T-helper 2 cell treated with Interferon-gamma antibody and Interleukin-4, amounts not matched to agents 5 μg/mL and 100 μg/mL, for 36 hours (primary cell): ENCODE results near the gene TTC23.

Experiments used
- DNase-seq: peaks from one replicate; pipeline ENCODE4 v3.0.0; 2021; ENCODE audit warnings: low spot score
- H3K27ac Mint-ChIP-seq: one replicate; pipeline ENCODE4 v1.8.0; 2021; ENCODE audit warnings: mild to moderate bottlenecking, mixed read lengths
- H3K27me3 Mint-ChIP-seq: one replicate; pipeline ENCODE4 v1.8.0; 2021; ENCODE audit warnings: low read depth, mixed read lengths
- H3K36me3 Mint-ChIP-seq: one replicate; pipeline ENCODE4 v1.8.0; 2021; ENCODE audit warnings: low read depth, mixed read lengths
- H3K4me1 Mint-ChIP-seq: one replicate; pipeline ENCODE4 v1.8.0; 2021; ENCODE audit warnings: low read depth, mixed read lengths
- H3K4me3 Mint-ChIP-seq: one replicate; pipeline ENCODE4 v1.8.0; 2022; ENCODE audit warnings: mild to moderate bottlenecking, moderate library complexity, mixed read lengths
- H3K9me3 Mint-ChIP-seq: one replicate; pipeline ENCODE4 v1.8.0; 2021; ENCODE audit warnings: mixed read lengths

Gene TTC23

DNA sequence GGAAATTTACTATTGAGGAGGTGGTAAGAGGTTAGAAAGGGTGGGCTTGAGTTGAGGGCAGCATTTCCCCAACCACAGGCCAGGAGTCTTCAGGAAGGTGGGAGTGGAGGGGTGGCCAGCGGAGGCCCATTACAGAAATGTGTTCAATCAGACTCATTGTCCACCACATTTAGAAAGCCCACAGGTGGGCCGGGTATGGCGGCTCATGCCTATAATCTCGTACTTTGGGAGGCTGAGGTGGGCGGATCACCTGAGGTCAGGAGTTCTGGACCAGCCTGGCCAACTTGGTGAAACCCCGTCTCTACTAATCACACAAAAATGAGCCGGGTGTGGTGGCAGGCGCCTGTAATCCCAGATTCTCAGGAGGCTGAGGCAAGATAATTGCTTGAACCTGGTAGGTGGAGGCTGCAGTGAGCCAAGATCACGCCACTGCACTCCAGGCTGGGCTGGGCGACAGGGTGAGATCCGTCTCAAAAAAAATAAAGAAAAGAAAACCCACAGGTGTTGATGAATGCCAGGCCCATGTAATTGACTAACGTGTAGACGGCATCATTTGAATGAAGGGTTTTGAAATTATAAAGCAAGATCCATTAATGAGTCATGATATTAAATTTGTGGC is 156.7 kb downstream of the TTC23 start:
- Mint-ChIP-seq H3K4me3 (no peak overlapping the region), H3K9me3 (no peaks in the 10 kb centered on the region), H3K4me1 (peaks cover 6% of the 10 kb centered on the region), H3K36me3 (no peaks in the 10 kb centered on the region), H3K27me3 (peaks cover 8% of the 10 kb centered on the region), H3K27ac (no peak overlapping the region)
- DNase-seq, result no peak

DNA sequence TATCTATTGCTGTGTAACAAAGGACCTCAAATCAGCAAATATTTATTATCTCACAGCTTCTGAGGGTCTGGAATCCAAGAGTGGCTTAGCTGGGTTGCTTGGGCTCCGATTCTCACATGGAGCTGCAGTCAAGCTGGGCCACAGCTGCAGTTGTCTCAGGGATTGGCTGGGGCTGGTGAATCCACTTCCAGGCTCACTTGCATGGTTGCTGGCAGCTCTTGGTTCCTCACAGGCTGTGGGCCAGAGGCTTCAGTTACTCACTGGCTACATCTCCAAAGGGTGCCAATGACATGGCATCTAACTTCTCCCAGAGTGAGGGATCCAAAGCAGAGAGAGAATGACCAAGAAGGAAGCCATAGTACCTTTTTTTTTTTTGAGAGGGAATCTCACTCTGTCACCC is 158.4 kb downstream of the TTC23 start:
- peaks cover 6% of the 10 kb centered on the region for H3K4me1 Mint-ChIP-seq
- H3K4me3 Mint-ChIP-seq, result no peak overlapping the region
- H3K36me3 Mint-ChIP-seq, result no peaks in the 10 kb centered on the region
- no peaks in the 10 kb centered on the region for H3K9me3 Mint-ChIP-seq
- H3K27me3 Mint-ChIP-seq, result peaks cover 6% of the 10 kb centered on the region
- H3K27ac Mint-ChIP-seq, result no peak overlapping the region
- no peak for DNase-seq

DNA sequence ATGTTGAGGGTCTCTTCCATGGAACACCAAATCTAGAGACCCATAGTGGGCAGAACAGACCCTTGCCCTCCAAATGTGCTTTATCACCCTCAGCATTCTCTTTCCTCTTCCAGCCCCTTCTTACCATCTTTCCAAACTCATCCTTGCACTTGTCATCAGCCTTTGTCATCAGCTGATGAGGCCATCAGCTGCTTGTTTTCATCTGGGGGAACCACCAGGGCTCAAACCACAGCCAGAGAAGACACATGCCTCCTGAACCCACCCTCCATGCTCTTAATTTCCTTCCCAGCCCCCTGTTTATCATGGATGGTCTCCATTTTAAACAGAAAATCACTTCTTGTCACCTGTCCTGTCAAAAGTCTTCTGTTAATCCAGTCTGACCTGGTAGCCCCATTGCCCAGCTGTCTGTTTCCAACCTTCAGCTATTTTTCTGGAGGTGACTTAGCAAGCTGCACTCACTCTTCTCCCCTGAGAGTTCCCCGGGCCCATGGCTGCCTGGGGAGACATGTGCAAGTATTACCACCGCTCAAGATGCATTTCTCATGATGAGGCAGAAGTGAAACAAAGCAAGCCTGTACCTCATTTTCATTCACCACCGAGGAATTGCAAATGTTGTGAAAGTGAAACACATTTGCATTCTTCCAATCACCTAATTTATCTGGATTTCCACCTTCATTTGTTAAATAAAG is 159.2 kb downstream of the TTC23 start:
- Mint-ChIP-seq H3K4me3 (peak overlapping the region; percentile 11), H3K9me3 (no peaks in the 10 kb centered on the region), H3K36me3 (no peaks in the 10 kb centered on the region), H3K27ac (no peak overlapping the region), H3K4me1 (peaks cover 6% of the 10 kb centered on the region), H3K27me3 (peaks cover 6% of the 10 kb centered on the region)
- no peak for DNase-seq

DNA sequence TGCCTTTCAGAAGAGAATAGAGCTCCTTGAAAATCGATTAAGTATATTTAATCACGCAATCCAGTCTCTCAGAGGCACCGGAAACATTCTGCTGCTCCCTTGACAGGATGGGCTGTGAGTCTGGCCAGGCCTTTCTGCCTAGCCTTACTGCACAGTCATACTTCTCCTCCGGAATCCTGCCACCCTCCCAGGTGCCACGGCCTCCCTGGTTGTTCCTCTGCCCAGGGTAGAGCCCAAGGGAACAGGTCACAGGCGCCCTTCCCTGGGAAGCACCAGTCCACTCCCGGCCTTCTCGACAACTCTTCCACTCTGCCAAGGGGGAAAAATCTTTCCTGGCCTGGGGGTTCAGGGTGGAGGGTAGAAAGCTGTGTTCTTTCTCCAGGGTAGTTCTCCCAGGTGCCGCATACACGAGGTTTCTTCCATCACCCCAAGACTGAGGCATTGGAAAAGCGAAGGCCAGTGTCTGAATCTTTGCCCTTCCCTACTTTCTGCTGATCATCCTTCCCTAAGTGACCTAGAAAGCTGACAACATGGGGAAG is 161.9 kb downstream of the TTC23 start:
- Mint-ChIP-seq H3K36me3 (no peaks in the 10 kb centered on the region), H3K4me3 (no peak overlapping the region), H3K27me3 (peaks cover 11% of the 10 kb centered on the region), H3K4me1 (peaks cover 6% of the 10 kb centered on the region), H3K27ac (no peak overlapping the region), H3K9me3 (no peaks in the 10 kb centered on the region)
- DNase-seq, result no peak

DNA sequence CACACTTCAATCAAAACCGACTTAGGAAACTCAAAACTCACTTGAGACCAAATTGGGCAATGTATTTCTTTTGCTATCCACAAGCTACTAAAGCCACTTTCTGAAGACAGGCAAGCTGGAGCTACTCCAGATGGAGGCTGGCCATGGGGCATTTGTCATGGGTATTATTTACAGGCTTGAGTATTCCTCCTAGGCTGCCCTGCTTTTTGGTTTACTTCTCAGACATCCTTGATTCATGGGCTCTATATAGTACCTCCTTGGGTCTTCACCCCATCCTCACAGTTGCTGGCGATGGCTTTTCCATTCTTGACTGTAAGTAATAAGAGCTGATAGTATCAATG is 163.1 kb downstream of the TTC23 start:
- no peaks in the 10 kb centered on the region for H3K36me3 Mint-ChIP-seq
- no peaks in the 10 kb centered on the region for H3K9me3 Mint-ChIP-seq
- peaks cover 6% of the 10 kb centered on the region for H3K4me1 Mint-ChIP-seq
- H3K4me3 Mint-ChIP-seq, result no peak overlapping the region
- peaks cover 22% of the 10 kb centered on the region for H3K27me3 Mint-ChIP-seq
- DNase-seq, result no peak
- H3K27ac Mint-ChIP-seq, result no peak overlapping the region
